Esophagus squamous epithelium (tissue), 5 donors: Measurements from ENCODE around the gene SH3PXD2B. TPM values are rescaled to one million over a fixed set of nuclear protein-coding genes. Genes with fewer than 3 reads are reported as not detected.

Experiments used
- DNase-seq: peaks from one replicate; lab custom pipeline; 2025; lab: John Stamatoyannopoulos, UW
- H3K27ac ChIP-seq, 4 donors: fragments of 200-600 bp; sonication (generic); one replicate each; pipeline ENCODE4 v1.5.1; 2016 to 2019; ENCODE audit warnings: mild to moderate bottlenecking in 1 of 4
- H3K27me3 ChIP-seq, 4 donors: fragments of 200-600 bp; sonication (generic); 1 replicate in 3 of 4; 2 replicates in 1 of 4; pipeline versions ENCODE4 v1.5.1 to v1.6.0; 2017 to 2021; ENCODE audit warnings: antibody characterized with exemption in 1 of 4
- H3K36me3 ChIP-seq, 3 donors: fragments of 200-600 bp; sonication (generic); one replicate each; pipeline ENCODE4 v1.5.1; 2016 to 2019
- H3K4me1 ChIP-seq, 3 donors: fragments of 200-600 bp; sonication (generic); one replicate each; pipeline ENCODE4 v1.5.1; 2017 to 2019
- H3K4me3 ChIP-seq, 4 donors: fragments of 200-600 bp; sonication (generic); 1 replicate in 3 of 4; 2 replicates in 1 of 4; pipeline ENCODE4 v1.5.1; 2016 to 2019; ENCODE audit warnings: mild to moderate bottlenecking in 2 of 4, moderate library complexity in 1 of 4
- H3K9me3 ChIP-seq, 3 donors: fragments of 200-600 bp; sonication (generic); one replicate each; pipeline ENCODE4 v1.5.1; 2016 to 2019
- POLR2A ChIP-seq, 4 donors: fragments of 450-650 bp; IDR thresholded peaks; one replicate each; pipeline ENCODE4 v1.6.1; 2017; ENCODE audit warnings: antibody characterized with exemption in 4 of 4, mild to moderate bottlenecking in 4 of 4, moderate library complexity in 3 of 4
- WGBS, 2 donors: methylation state at CpG; one replicate each; pipeline ENCODE4 v1.1.5; 2018; 5-methylcytosine and 5-hydroxymethylcytosine counted together
- intact Hi-C: fragments of 100-400 bp; cut with DNase I; formaldehyde crosslinking; loops from one replicate; pipeline ENCODE4 v1.15.0; 2022
- total RNA-seq, 4 donors: library from RNA; depleted of rRNA; stranded (reverse); fragments of >200 nt; gene quantifications; one replicate each; pipeline ENCODE4 v1.1.0, GENCODE V29; 2016
- TF ChIP-seq, protein P1 (sequence below), 6 experiments: fragments of 450-650 bp in 4 of 6; fragments of 200-600 bp in 2 of 6; sonication (generic) in 2 of 6; IDR thresholded peaks; one replicate each; pipeline ENCODE4 v1.5.1; 2016 to 2019; ENCODE audit warnings: antibody characterized with exemption in 6 of 6, mild to moderate bottlenecking in 4 of 6, moderate library complexity in 4 of 6
- donor health status: DM: yes; HTN: yes; CAD: no.

Gene SH3PXD2B
- total RNA-seq, 4 donors from 2014 or later, result 7.1 to 22.1 (median 13.8) TPM

DNA sequence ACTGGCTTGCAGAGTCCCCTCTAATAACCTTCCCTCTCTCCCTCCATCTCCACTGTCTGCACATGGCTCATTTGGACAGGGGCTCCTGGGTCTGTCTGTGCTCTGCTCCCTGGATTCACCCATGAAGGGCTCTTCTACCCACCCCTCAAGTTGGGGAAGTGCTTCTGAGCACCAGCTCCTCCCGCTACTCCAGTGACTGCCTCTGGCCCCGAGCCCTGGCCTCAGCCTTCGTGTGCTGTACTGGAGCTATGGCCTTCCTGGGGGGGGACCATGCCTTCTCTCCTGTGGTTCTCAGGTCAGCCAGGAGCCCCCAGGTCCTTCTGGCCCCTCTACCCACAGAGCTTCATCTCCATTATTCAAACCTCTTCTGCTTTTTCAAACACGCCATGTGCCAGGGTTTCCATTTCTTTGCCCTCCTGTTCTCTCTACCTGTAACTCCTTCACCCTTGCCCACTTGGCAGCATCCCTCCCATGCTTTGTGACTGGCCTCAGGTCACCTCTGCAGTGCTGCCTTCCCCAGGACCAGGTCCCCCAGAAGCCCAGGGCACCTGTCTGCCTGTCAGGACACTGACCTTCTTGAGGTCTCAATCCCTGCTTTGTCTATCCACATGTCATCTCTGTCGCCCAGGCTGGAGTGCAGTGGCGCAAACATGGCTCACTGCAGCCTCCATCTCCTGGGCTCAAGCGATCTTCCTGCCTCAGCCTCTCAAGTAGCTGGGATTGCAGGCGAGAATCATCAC lies 9.5 kb downstream of the SH3PXD2B start:
- intact Hi-C loops, result no loop called here
- DNase-seq, result no peak
- no peaks in the 10 kb centered on the region for H3K27me3 ChIP-seq
- TF ChIP-seq, protein P1, sequence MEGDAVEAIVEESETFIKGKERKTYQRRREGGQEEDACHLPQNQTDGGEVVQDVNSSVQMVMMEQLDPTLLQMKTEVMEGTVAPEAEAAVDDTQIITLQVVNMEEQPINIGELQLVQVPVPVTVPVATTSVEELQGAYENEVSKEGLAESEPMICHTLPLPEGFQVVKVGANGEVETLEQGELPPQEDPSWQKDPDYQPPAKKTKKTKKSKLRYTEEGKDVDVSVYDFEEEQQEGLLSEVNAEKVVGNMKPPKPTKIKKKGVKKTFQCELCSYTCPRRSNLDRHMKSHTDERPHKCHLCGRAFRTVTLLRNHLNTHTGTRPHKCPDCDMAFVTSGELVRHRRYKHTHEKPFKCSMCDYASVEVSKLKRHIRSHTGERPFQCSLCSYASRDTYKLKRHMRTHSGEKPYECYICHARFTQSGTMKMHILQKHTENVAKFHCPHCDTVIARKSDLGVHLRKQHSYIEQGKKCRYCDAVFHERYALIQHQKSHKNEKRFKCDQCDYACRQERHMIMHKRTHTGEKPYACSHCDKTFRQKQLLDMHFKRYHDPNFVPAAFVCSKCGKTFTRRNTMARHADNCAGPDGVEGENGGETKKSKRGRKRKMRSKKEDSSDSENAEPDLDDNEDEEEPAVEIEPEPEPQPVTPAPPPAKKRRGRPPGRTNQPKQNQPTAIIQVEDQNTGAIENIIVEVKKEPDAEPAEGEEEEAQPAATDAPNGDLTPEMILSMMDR (IDR thresholded peaks at IDR 0.05), result no peak
- no peak for TF ChIP-seq POLR2A (IDR thresholded peaks at IDR 0.05)
- peaks cover 28 to 77% (median 49%) of the 10 kb centered on the region in 3 donors for H3K4me1 ChIP-seq
- H3K36me3 ChIP-seq, result no peaks in the 10 kb centered on the region
- H3K9me3 ChIP-seq, result no peaks in the 10 kb centered on the region
- peak overlapping the region; percentile 54 to 86 (median 70) for H3K27ac ChIP-seq
- no peak overlapping the region for H3K4me3 ChIP-seq
- 74 to 78% methylated on average over 6 to 8 of the region's 8 CpGs for WGBS, 2 donors

DNA sequence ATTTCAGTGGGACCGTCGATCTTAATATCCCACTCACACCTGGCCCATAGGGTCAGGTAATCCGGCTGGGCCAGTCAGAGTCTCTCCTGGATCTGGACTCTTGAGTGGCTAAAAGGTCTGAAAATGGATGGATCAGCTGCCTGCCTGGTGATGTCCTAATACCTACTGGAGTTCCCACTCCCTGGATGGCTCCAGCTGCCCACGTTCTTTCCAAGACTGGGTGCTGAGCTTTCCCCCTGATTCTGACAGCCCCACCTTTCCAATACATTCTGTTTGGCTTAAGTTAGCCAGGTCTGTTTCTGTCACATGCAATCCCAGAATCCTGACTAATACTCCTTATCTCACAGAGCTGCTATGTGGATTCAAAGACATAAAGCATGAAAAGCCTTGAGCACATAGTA lies 10.2 kb downstream of the SH3PXD2B start:
- Histone ChIP-seq H3K4me1 (peaks cover 28 to 77% (median 52%) of the 10 kb centered on the region in 3 donors), H3K27me3 (no peaks in the 10 kb centered on the region), H3K9me3 (no peaks in the 10 kb centered on the region), H3K27ac (peak overlapping the region; percentile 54 to 86 (median 70)), H3K36me3 (no peaks in the 10 kb centered on the region), H3K4me3 (no peak overlapping the region)
- WGBS, 2 donors, result 67 to 86% methylated on average over 4 of the region's 4 CpGs
- intact Hi-C loops, result no loop called here
- no peak for DNase-seq
- no peak for TF ChIP-seq POLR2A (IDR thresholded peaks at IDR 0.05)
- TF ChIP-seq, protein P1 (IDR thresholded peaks at IDR 0.05), result no peak

DNA sequence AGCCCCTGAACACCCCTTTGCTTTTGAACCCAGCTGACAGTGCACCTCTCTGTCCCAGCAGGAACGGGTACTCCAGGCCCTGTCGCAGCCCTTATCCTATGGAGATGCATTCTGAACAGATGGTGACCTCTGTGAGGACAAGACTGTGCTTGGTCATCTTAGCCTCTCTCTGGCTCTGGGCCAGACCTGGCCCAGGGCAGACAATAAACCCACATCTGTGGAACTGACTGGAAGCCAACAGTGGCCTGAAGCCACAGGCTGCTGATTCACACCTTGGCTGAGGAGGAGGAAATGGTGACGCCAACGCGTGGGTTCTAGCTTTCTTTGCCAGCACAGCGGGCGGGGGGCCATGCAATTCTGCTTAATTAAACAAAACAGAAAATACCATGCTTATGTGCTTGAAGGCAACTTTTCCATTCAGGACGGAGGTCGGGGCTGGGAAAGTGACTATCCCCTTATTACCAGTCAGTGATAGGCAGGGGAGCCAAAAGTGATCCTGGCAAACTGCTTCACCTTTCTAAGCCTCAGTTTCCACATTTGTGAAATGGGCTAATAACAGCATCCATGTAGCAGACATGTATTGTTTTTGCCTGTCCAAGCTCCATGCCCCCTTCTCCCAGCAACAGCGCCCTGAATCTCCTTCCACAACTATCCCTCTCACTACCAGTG lies 10.8 kb downstream of the SH3PXD2B start:
- WGBS, 2 donors, result 18 to 52% methylated on average over 4 to 9 of the region's 10 CpGs
- intact Hi-C loops, result no loop called here
- Histone ChIP-seq H3K9me3 (no peaks in the 10 kb centered on the region), H3K4me3 (peak overlapping the region in 1 of 4 donors; percentile 14), H3K27ac (peak overlapping the region; percentile 54 to 86 (median 70)), H3K4me1 (peaks cover 28 to 76% (median 55%) of the 10 kb centered on the region in 3 donors), H3K27me3 (no peaks in the 10 kb centered on the region), H3K36me3 (no peaks in the 10 kb centered on the region)
- DNase-seq, result no peak
- TF ChIP-seq POLR2A (IDR thresholded peaks at IDR 0.05), result no peak
- TF ChIP-seq, protein P1 (IDR thresholded peaks at IDR 0.05), result no peak

DNA sequence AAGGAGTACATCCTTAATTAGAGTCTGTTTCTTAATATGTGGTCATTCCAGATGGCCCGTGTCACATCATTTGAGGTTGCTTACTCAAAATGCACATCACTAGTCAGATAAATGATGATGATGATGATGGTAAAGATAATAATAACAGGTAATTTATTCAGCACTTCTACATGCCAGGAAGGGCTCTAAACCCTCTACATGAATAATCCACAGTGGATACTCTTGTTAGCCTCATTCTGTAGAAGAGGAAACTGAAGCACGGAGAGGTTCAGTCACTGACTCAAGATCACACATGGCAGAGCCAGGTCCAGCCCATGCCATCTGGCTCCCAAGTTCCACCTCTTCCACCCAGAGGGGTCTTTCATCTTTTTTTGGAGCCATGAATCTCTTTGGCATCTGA lies 11.7 kb downstream of the SH3PXD2B start:
- intact Hi-C loops, result no loop called here

More for the DNA sequence above, 11.7 kb downstream of the SH3PXD2B start:
- no peak for DNase-seq
- H3K4me3 ChIP-seq, result no peak overlapping the region
- no peaks in the 10 kb centered on the region for H3K27me3 ChIP-seq
- no peaks in the 10 kb centered on the region for H3K9me3 ChIP-seq
- peaks cover 26 to 76% (median 62%) of the 10 kb centered on the region in 3 donors for H3K4me1 ChIP-seq
- no peaks in the 10 kb centered on the region for H3K36me3 ChIP-seq
- 77 to 90% methylated on average over 2 of the region's 2 CpGs for WGBS, 2 donors
- TF ChIP-seq, protein P1 (IDR thresholded peaks at IDR 0.05), result no peak
- no peak for TF ChIP-seq POLR2A (IDR thresholded peaks at IDR 0.05)
- H3K27ac ChIP-seq, result peak overlapping the region; percentile 44 to 86 (median 70)
